ENCODE results near the gene ANKRD13A.

Gene ANKRD13A

DNA sequence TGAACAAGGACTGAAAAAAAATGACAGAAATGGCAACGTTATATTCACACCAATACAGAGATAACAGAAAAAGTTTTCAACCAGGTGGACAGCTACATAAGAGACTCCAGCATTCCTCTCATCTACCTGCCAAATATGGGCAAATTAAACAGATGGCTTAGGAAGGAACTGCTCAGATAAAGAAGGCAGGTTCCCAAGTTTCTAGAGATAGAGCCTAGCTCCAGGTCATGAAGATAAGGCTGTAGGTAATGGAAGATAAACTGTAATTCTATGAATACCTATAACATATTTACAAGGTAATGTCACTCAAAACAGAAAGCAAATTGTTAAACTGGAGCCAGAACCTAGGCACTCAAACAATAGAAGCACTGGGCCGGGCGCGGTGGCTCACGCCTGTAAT, 45.6 kb upstream of the ANKRD13A start:
- CTCF ChIA-PET, result no interaction called here

DNA sequence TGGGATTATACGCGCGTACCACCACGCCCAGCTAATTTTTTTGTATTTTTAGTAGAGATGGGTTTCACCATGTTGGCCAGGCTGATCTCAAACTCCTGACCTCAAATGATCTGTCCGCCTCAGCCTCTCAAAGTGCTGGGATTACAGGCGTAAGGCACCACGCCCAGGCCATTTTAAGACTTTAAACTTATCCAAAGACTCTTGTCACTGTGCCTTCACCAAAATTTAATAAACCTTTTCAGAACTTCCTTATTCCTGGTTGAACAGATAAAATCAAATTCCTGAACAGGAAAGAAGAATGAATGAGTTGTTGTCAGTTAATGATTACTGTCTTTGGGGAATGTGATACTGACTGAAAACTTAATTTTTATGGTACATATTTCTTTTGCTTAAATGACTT, 40.9 kb upstream of the ANKRD13A start:
- ChIA-PET CTCF (no interaction called here), POLR2A (no interaction called here)
- TF ChIP-seq ZNF384 (IDR thresholded peaks at IDR 0.05) (no peak), NFRKB (IDR thresholded peaks at IDR 0.05) (no peak), FOXK2 (IDR thresholded peaks at IDR 0.05) (no peak), FOXM1 (IDR thresholded peaks at IDR 0.05; ENCODE audit: borderline replicate concordance) (no peak), SP1 (IDR thresholded peaks at IDR 0.05) (no peak), HDGF (IDR thresholded peaks at IDR 0.05; ENCODE audit: borderline replicate concordance) (no peak), ARNT (IDR thresholded peaks at IDR 0.05) (no peak), FOXA1 (IDR thresholded peaks at IDR 0.05) (no peak), LEF1 (IDR thresholded peaks at IDR 0.05; ENCODE audit: borderline replicate concordance) (no peak)
- TF ChIP-seq, protein P1, sequence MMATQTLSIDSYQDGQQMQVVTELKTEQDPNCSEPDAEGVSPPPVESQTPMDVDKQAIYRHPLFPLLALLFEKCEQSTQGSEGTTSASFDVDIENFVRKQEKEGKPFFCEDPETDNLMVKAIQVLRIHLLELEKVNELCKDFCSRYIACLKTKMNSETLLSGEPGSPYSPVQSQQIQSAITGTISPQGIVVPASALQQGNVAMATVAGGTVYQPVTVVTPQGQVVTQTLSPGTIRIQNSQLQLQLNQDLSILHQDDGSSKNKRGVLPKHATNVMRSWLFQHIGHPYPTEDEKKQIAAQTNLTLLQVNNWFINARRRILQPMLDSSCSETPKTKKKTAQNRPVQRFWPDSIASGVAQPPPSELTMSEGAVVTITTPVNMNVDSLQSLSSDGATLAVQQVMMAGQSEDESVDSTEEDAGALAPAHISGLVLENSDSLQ (IDR thresholded peaks at IDR 0.05), result no peak
- DNase-seq (ENCODE audit: extremely low spot score), result no peak

More for the DNA sequence above, 45.6 kb upstream of the ANKRD13A start:
- DNase-seq (ENCODE audit: extremely low spot score), result no peak
- POLR2A ChIA-PET, result no interaction called here
- TF ChIP-seq, protein P1 (IDR thresholded peaks at IDR 0.05), result no peak
- TF ChIP-seq ELF4 (IDR thresholded peaks at IDR 0.05), result no peak
- TF ChIP-seq NFRKB (IDR thresholded peaks at IDR 0.05), result no peak
- no peak for TF ChIP-seq HDGF (IDR thresholded peaks at IDR 0.05; ENCODE audit: borderline replicate concordance)

DNA sequence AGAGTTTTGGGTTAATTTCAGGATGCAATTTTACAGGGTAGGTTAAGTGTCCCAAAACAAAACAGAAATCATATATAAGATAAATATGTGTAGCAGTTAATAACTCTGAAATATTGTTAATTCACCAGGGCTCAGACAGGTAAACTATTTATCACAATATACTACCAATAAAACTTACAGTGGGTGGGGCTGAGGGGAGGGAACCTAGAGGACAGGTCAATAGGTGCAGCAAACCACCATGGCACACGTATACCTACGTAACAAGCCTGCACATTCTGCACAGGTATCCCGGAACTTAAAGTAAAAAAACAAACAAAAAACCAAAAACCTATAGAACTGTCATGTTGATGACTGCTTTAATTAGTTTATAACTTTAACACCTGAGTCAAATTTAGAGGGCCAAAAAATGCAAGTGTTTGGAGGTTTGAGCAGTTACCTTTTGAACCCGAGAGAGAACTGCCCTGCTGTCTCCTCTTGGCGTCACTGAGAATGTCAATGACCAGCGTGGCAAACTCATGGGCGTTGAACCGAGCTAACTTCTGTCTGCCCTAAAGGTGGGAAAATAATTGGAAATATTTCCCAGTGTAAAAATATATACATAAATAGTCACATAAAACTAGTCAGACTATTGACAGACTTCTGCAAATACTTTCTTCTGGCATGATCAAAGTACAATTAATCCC, 39.7 kb upstream of the ANKRD13A start:
- ChIA-PET POLR2A (no interaction called here), CTCF (no interaction called here)
- TF ChIP-seq NFRKB (IDR thresholded peaks at IDR 0.05), result no peak
- no peak for TF ChIP-seq ZNF384 (IDR thresholded peaks at IDR 0.05)
- TF ChIP-seq CTBP1 (IDR thresholded peaks at IDR 0.05; ENCODE audit: borderline replicate concordance), result no peak
- no peak for TF ChIP-seq BHLHE40 (IDR thresholded peaks at IDR 0.05; ENCODE audit: borderline replicate concordance)
- TF ChIP-seq TARDBP (IDR thresholded peaks at IDR 0.05), result no peak
- DNase-seq (ENCODE audit: extremely low spot score), result no peak

DNA sequence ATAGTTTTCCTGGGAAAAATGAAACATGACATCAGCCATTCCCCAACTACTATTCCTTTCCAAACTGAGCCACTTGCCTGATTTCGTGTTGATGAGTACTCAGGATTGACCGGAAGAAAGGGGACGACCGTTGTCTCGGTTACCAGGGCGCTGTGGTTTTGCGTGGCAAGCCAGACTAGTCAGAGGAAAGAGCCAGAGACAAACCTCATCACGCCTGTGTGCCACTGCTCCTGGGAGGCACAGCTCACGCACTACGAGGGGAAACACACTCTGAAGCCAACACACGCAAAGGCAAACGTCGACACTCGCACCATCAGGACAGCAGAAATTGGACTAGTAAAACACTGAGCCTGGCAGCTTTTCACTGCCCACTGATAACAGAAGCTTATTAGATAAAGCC, 38.0 kb upstream of the ANKRD13A start:
- POLR2A ChIA-PET, result interaction anchor here (1.2 kb wide), 1 partner anchor 50 kb away, joined by 4 read pairs; no protein-coding TSS in a partner anchor
- CTCF ChIA-PET, result no interaction called here
- TF ChIP-seq HDGF (IDR thresholded peaks at IDR 0.05; ENCODE audit: borderline replicate concordance) (no peak), FOXK2 (IDR thresholded peaks at IDR 0.05) (no peak), BHLHE40 (IDR thresholded peaks at IDR 0.05; ENCODE audit: borderline replicate concordance) (no peak), LEF1 (IDR thresholded peaks at IDR 0.05; ENCODE audit: borderline replicate concordance) (no peak), NFRKB (IDR thresholded peaks at IDR 0.05) (no peak), SUZ12 (IDR thresholded peaks at IDR 0.05) (no peak)
- no peak for DNase-seq (ENCODE audit: extremely low spot score)

DNA sequence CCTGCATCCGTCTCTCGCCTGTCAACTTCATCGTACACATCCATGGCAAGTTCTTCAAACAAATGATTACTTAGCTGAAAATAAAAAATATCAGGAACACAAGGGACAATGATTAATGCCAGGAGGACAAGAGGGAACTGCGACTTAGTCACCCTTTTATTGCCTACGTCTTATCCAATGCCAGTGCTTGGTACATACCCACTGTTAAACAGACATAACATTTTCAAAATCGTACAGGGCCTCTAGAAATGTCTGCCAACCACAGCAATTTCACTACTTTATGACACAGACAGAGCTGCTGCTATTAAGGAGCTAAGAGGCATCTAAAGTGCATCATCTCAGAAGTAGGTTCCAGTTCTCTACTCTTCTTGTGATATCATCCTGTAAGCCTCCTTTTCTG, 37.6 kb upstream of the ANKRD13A start:
- no peak for TF ChIP-seq TARDBP (IDR thresholded peaks at IDR 0.05)
- TF ChIP-seq HDGF (IDR thresholded peaks at IDR 0.05; ENCODE audit: borderline replicate concordance), result no peak
- TF ChIP-seq SP1 (IDR thresholded peaks at IDR 0.05), result no peak
- no peak for TF ChIP-seq NFRKB (IDR thresholded peaks at IDR 0.05)
- no peak for TF ChIP-seq L3MBTL2 (conservative IDR thresholded peaks at IDR 0.05)
- no peak for TF ChIP-seq ELF4 (IDR thresholded peaks at IDR 0.05)
- no peak for TF ChIP-seq FOXK2 (IDR thresholded peaks at IDR 0.05)
- TF ChIP-seq, protein P1 (IDR thresholded peaks at IDR 0.05), result no peak
- no peak for TF ChIP-seq ARNT (IDR thresholded peaks at IDR 0.05)
- no peak for TF ChIP-seq LEF1 (IDR thresholded peaks at IDR 0.05; ENCODE audit: borderline replicate concordance)
- no peak for TF ChIP-seq SUZ12 (IDR thresholded peaks at IDR 0.05)
- TF ChIP-seq FOXM1 (IDR thresholded peaks at IDR 0.05; ENCODE audit: borderline replicate concordance), result no peak
- no peak for TF ChIP-seq ZNF384 (IDR thresholded peaks at IDR 0.05)
- no peak for TF ChIP-seq BHLHE40 (IDR thresholded peaks at IDR 0.05; ENCODE audit: borderline replicate concordance)
- no peak for TF ChIP-seq CTBP1 (IDR thresholded peaks at IDR 0.05; ENCODE audit: borderline replicate concordance)
- no peak for DNase-seq (ENCODE audit: extremely low spot score)
- ChIA-PET CTCF (no interaction called here), POLR2A (no interaction called here)

DNA sequence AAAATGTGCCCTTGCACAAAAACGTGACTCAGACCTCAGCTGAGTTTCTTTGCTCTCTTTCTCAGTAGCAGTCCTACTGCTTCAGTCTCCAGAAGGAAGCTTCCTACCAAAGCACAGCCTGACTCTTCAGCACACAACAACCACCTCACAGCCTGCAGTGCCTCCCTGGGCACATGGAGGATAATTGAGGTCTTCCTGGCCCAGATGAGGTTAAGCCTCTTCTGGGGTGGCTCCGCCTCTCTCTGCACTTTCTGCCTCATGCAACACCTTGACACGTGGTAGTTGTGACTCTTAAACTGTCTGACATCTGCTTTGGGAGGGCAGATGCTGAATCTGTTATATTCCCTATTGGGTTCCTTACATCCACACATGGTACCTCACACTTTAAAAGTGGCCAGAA, 36.8 kb upstream of the ANKRD13A start:
- ChIA-PET POLR2A (no interaction called here), CTCF (no interaction called here)
- TF ChIP-seq FOXM1 (IDR thresholded peaks at IDR 0.05; ENCODE audit: borderline replicate concordance) (no peak), NFRKB (IDR thresholded peaks at IDR 0.05) (no peak), ARNT (IDR thresholded peaks at IDR 0.05) (no peak), L3MBTL2 (conservative IDR thresholded peaks at IDR 0.05) (no peak), FOXA1 (IDR thresholded peaks at IDR 0.05) (no peak), BHLHE40 (IDR thresholded peaks at IDR 0.05; ENCODE audit: borderline replicate concordance) (no peak), SUZ12 (IDR thresholded peaks at IDR 0.05) (no peak), SP1 (IDR thresholded peaks at IDR 0.05) (no peak)
- TF ChIP-seq, protein P1 (IDR thresholded peaks at IDR 0.05), result no peak
- DNase-seq (ENCODE audit: extremely low spot score), result no peak

Data from HEK293T (cell line).